NOMO-1 treated with DMSO at 0.1 percent for 48 hours (cell line): ENCODE data around the gene APMAP.

Experiments
- DNase-seq: peaks from one replicate; lab custom pipeline; 2025; ENCODE audit not compliant: unreplicated experiment; lab: John Stamatoyannopoulos, UW

APMAP gene

DNA sequence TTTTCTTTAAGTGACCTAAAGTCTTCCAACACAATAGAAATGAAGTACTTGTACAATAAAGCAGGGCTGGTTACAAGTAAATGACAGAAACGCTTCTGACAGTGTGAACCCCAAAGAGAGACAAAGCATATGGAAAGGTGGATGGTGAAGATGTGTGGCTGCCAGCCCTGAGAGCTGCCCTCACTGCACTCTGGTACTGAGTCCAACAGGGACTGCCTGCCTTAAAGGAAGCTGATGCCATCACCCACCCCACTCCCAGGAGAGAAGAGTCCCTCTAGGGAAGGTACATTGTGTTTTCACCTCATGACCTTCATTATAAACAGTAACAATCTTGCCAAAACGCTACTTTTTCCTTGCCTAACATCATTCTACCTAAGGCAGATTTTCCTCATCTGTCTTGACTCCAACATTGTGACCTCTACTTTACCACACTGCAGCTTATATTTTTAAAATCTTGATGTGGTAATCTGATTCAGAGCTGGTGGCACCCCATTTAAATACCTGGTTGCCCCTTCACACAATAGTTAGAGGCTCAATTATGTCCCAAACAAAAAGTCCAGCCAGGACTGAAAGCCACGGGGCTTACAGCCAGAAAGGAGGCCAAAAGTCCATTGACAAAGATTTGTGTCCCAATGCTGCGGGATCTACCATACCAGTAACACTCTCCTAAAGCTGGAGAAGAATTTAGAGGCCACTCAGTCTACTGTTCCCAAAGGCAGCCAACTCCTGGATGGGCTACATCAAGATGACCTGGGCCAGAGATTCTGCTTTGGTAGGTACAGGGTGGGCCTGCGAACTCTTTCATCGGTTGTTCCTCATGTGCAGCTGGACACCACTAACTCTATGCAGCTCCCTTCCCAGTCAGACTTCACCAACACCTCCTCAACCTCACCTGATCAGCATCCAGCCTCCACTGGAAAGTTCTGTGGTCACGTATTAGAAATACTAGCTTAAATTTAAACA, 4.4 kb downstream of the APMAP start:
- no peak for DNase-seq

GRCh38 chr20:24987244-24987643, 5.3 kb downstream of the APMAP start:
- peak; percentile 7 for DNase-seq

DNA sequence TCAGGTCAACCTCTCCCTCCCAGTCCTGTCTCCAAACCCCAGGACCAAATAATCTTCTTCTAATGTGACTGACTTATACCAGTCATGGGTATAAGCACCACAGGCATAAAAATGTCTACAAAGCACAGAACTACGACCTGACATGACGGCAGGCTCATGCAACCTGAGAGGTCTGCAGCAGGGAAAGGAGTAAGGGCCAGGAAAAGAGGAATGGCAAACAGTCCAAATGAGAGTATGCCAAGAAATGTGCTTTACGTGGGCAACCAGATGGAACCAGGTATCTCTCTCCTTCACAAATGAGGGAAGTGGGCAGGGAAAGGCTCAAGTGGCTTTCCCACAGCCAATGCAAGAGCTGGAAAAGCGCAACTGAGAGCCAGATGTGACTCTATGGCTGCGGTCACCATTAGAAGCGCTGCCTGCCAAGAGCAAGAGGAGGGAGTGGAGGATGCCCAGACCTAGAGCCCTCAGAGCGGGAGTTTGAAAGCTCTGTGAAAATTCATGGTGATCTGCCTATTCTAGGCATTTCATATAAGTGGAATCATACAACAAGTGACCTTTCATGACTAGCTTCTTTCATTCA, 6.0 kb downstream of the APMAP start:
- no peak for DNase-seq

GRCh38 chr20:24985802-24986201, 6.7 kb downstream of the APMAP start:
- DNase-seq, result no peak

GRCh38 chr20:24984961-24985640, 7.5 kb downstream of the APMAP start:
- DNase-seq, result peak; percentile 8

DNA sequence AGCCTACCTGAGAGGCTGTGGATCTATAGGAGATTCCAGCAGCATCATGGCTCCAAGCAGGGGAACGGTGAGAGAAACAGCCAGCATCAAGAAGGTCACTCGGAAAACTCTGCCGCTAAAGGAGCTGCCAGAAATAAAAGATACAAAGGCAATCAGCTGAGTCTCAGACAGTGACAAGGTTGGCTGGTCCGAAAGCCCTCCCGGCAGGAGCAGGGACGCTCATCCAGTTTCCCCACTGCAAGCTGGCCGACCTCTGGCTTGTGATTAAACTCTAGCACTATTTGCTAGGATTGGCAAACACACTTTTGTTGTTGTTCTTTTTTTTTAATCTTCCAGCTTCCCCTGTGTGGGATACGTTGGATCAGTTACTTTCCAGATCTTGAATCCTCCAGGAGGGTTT, 8.7 kb downstream of the APMAP start:
- DNase-seq, result no peak

DNA sequence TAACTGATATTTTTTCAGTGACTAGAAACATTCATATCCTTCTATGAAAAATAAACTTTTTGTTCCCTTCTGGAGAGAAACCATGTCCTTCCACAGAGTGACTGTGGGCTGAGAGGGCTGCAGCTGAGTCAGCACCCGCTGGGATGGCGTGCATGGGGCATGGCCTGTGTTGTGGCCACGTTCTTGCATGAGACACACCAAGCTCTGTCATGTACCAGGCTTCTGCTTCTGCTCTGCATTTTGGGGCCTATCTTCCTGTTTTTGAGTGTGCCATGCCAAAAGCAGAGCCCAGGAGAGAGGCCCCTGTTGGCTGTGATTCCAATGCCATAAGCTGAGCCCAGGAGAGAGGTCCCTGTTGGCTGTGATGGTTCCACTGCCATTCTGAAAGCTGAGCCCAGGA, 10.8 kb downstream of the APMAP start:
- no peak for DNase-seq

DNA sequence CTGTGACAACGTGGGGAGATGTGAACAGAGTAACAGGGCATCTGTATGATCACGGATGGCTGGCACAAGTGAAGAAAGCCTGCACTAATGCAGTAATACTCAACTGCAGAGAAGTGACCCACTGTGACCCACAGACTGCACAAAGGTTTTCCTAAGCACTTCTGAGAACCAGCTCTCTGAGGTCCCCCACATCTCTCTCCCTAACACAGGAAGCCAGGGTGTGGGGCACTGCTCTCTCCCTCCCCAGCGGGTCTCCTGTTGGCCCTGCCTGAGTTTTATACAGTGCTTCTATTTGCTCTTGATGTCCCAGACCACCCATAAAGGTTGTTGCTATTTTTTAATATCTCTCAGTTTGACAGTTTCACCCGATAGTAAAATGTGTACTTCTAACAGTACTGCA, 11.3 kb downstream of the APMAP start:
- DNase-seq, result no peak

GRCh38 chr20:24980291-24981053, 12.1 kb downstream of the APMAP start:
- no peak for DNase-seq

DNA sequence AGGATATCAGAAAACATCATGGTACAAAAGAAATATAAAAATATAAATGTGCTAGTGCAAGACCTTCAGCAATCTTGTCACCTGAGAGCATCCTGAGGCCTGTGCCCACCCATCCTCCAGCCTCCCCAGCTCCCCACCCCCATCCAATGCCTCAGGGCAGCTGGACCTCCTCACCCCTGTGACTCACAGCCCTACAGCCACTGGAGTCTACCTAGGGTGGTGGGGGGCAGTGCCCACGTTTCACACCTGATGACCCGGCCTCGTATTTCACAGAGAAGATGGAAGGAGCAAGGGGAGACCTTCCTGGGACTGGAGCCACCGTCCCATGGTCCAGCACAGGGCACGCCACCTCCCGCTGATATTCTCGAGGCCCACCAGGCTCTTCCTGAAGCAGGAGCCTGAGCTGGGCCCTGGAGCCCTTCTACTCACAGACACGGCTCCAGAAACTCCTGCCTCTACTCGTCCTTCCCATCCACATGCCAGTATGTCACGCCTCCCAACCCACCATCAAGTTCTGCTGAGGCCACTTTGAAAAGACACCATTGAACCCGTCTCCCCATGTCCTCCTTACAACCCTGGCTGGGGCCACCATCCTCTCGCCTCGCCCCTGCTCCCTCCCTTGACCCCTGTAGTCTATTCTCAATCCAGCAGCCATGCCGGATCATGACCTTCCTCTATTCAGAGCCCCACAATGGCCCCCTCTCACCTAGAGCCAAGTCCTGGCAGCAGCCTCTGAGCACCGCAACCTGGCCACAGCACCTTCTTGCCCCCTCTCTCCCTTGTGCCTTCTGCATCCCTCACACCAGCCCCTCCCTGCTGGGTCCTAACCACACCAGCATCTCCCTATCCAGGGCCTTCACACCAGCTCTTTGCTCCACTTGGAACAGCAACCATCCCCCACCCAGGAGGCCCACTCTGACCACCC, 13.3 kb downstream of the APMAP start:
- no peak for DNase-seq

- no peak for DNase-seq
These were observed 14.0 kb downstream of the APMAP start for GRCh38 chr20:24978513-24978912.

DNA sequence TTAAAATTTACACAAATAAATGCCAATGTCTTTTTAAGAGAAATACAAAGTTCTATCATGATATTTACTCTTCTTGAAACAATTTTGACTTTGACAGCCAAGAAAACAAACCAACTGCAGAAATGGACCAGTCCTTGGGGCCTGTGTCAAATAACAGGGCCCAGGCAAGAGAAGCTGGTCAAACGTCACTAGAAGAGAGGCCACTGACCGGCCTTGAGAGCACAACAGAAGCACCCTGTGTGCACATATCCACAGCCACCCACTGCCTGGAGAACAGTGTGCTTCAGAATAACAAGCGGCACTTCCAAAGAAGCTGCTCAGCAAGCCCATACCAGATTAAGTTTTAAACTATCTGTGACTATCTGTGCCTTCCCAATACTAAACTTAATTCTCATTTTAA, 14.8 kb downstream of the APMAP start:
- DNase-seq, result no peak

DNA sequence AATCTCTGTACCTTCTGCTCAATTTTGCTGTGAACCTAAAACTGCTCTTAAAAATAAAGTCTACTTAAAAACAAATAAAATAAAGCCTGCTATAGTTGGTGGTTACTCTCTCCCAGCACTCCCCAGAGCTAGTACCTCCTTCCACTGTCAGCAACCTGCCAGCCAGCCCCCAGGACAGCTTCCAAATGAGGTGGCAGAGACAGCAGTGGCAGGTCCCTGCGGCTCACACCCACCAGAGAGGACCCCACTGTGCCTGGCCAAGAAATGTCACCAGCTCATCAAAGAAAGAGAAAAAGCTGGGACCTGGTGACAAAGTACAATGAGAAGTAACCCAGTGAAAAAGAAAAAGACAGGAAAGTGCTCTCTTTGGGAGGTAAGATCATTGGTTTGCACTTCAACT, 15.2 kb downstream of the APMAP start:
- DNase-seq, result no peak

- DNase-seq, result no peak
These were observed 20.2 kb downstream of the APMAP start for GRCh38 chr20:24972341-24972740.

GRCh38 chr20:24971376-24972101, 21.0 kb downstream of the APMAP start:
- DNase-seq, result no peak

GRCh38 chr20:24970754-24971153, 21.8 kb downstream of the APMAP start:
- peak; percentile 36 for DNase-seq

DNA sequence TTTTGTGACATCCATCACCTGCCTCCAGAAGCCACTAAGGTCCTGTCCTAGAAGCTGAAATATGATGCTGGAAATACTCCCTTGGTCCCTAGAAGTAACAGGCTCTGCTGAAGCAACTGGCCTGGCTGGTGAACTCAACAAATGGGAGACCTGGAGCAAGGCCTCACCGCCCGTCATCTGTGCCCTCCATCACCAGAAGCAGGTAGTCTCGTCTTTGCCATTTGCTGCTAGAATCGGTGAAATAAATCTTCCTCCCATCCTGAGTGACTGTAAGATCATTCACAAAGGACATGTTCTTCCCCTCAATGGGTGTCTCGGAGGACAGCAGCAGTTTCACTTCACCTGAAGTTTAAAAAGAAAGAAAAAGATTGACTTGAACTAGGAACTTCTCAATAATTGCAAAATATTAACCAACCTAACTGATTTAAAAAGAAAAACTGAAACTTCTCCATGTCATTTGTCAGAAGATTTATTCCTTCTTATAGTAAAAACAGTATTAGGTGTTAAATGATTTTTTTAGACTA, 22.5 kb downstream of the APMAP start:
- DNase-seq, result peak; percentile 51

- DNase-seq, result no peak
These were observed 23.1 kb downstream of the APMAP start for GRCh38 chr20:24969186-24970029.
